KOPT-K1 (cell line): Measurements from ENCODE around the gene SNTG2.
"Not testable (repeated sequence)": the region's sequence is repeated elsewhere in the genome, so short reads cannot be mapped to it uniquely, and the experiment has no call there.

Experiments
- H3K27ac ChIP-seq: fragments of 200-600 bp; sonication (generic); 2 replicates; pipeline ENCODE4 v1.5.1; 2016; ENCODE audit warnings: antibody characterized with exemption, mild to moderate bottlenecking, low read depth, low read length; ENCODE audit not compliant: poor library complexity, severe bottlenecking
- H3K36me3 ChIP-seq: fragments of 200-600 bp; sonication (generic); 2 replicates; pipeline ENCODE4 v1.5.1; 2017; ENCODE audit warnings: antibody characterized with exemption, mild to moderate bottlenecking, low read length, moderate library complexity; ENCODE audit not compliant: insufficient read depth
- H3K9me3 ChIP-seq: fragments of 200-600 bp; sonication (generic); 2 replicates; pipeline ENCODE4 v1.5.1; 2017; ENCODE audit warnings: antibody characterized with exemption, low read length, mild to moderate bottlenecking; ENCODE audit not compliant: insufficient read depth, poor library complexity, severe bottlenecking

Gene SNTG2

GRCh38 chr2:1227274-1227900, 276.7 kb downstream of the SNTG2 start:
- H3K9me3 ChIP-seq: no peaks in the 10 kb centered on the region
- no peaks in the 10 kb centered on the region for H3K36me3 ChIP-seq
- H3K27ac ChIP-seq: no peak overlapping the region

- H3K9me3 ChIP-seq, H3K27ac ChIP-seq, H3K36me3 ChIP-seq: not testable (repeated sequence)
These were observed 278.9 kb downstream of the SNTG2 start for GRCh38 chr2:1229596-1229995.

- H3K36me3 ChIP-seq: no peaks in the 10 kb centered on the region
- no peaks in the 10 kb centered on the region for H3K9me3 ChIP-seq
- H3K27ac ChIP-seq: no peak overlapping the region
These were observed 279.7 kb downstream of the SNTG2 start for GRCh38 chr2:1230155-1230893.

- H3K9me3 ChIP-seq: no peaks in the 10 kb centered on the region
- H3K36me3 ChIP-seq: no peaks in the 10 kb centered on the region
- no peak overlapping the region for H3K27ac ChIP-seq
These were observed 280.9 kb downstream of the SNTG2 start for GRCh38 chr2:1231466-1232063.

- Histone ChIP-seq H3K36me3 (no peaks in the 10 kb centered on the region), H3K9me3 (no peaks in the 10 kb centered on the region), H3K27ac (no peak overlapping the region)
These were observed 282.6 kb downstream of the SNTG2 start for GRCh38 chr2:1233281-1233680.

- H3K27ac ChIP-seq: no peak overlapping the region
- H3K9me3 ChIP-seq: no peaks in the 10 kb centered on the region
- H3K36me3 ChIP-seq: no peaks in the 10 kb centered on the region
These were observed 284.2 kb downstream of the SNTG2 start for GRCh38 chr2:1234731-1235308.

- no peaks in the 10 kb centered on the region for H3K9me3 ChIP-seq
- no peak overlapping the region for H3K27ac ChIP-seq
- no peaks in the 10 kb centered on the region for H3K36me3 ChIP-seq
These were observed 285.2 kb downstream of the SNTG2 start for GRCh38 chr2:1235806-1236205.

- Histone ChIP-seq H3K27ac (no peak overlapping the region), H3K36me3 (no peaks in the 10 kb centered on the region), H3K9me3 (no peaks in the 10 kb centered on the region)
These were observed 286.0 kb downstream of the SNTG2 start for GRCh38 chr2:1236606-1237005.

- H3K27ac ChIP-seq: no peak overlapping the region
- no peaks in the 10 kb centered on the region for H3K36me3 ChIP-seq
- no peaks in the 10 kb centered on the region for H3K9me3 ChIP-seq
These were observed 287.1 kb downstream of the SNTG2 start for GRCh38 chr2:1237783-1238182.

GRCh38 chr2:1238598-1239138, 288.0 kb downstream of the SNTG2 start:
- H3K9me3 ChIP-seq: no peaks in the 10 kb centered on the region
- H3K36me3 ChIP-seq: no peaks in the 10 kb centered on the region
- no peak overlapping the region for H3K27ac ChIP-seq

- no peaks in the 10 kb centered on the region for H3K9me3 ChIP-seq
- H3K27ac ChIP-seq: no peak overlapping the region
- H3K36me3 ChIP-seq: no peaks in the 10 kb centered on the region
These were observed 294.5 kb downstream of the SNTG2 start for GRCh38 chr2:1245193-1245592.

GRCh38 chr2:1246239-1246638, 295.6 kb downstream of the SNTG2 start:
- no peaks in the 10 kb centered on the region for H3K36me3 ChIP-seq

GRCh38 chr2:1246991-1247390, 296.3 kb downstream of the SNTG2 start:
- H3K27ac ChIP-seq: no peak overlapping the region
- no peaks in the 10 kb centered on the region for H3K36me3 ChIP-seq
- H3K9me3 ChIP-seq: no peaks in the 10 kb centered on the region

More at GRCh38 chr2:1246239-1246638, 295.6 kb downstream of the SNTG2 start:
- Histone ChIP-seq H3K27ac (no peak overlapping the region), H3K9me3 (no peaks in the 10 kb centered on the region)

GRCh38 chr2:1248187-1248586, 297.5 kb downstream of the SNTG2 start:
- Histone ChIP-seq H3K27ac (no peak overlapping the region), H3K36me3 (no peaks in the 10 kb centered on the region), H3K9me3 (no peaks in the 10 kb centered on the region)
